ENCODE results near the gene PDLIM3.

Gene PDLIM3

GRCh38 chr4:185523862-185524261 lies 11.4 kb downstream of the PDLIM3 start:
- Histone ChIP-seq H3K4me1 (ENCODE audit: control insufficient read depth, low read depth, low read length) (no peaks in the 10 kb centered on the region), H2BK15ac (replicated peaks; ENCODE audit: low read depth) (no peak overlapping the region), H3K27me3 (ENCODE audit: insufficient read depth, low read length, poor library complexity) (no peaks in the 10 kb centered on the region), H3K4me3 (ENCODE audit: low read length) (no peak overlapping the region), H3K56ac (ENCODE audit: low read length) (no peak overlapping the region), H4K5ac (ENCODE audit: low read length) (no peak overlapping the region), H3K4ac (ENCODE audit: low read depth, low read length) (no peak overlapping the region), H3K79me2 (ENCODE audit: control insufficient read depth, insufficient read depth, low read length) (no peaks in the 10 kb centered on the region), H4K8ac (ENCODE audit: low read depth, low read length) (no peak overlapping the region), H3K36me3 (ENCODE audit: control insufficient read depth, insufficient read depth, low read length) (no peaks in the 10 kb centered on the region), H3K18ac (ENCODE audit: low read length) (no peak overlapping the region), H2AK5ac (ENCODE audit: low read length) (no peak overlapping the region), H2BK5ac (ENCODE audit: low read length) (no peak overlapping the region), H3K4me2 (ENCODE audit: low read length) (no peak overlapping the region), H3K79me1 (ENCODE audit: low read length) (no peaks in the 10 kb centered on the region), H2BK120ac (ENCODE audit: low read depth, low read length) (no peak overlapping the region), H3K9ac (ENCODE audit: low read length) (no peak overlapping the region), H3K23ac (ENCODE audit: low read length) (no peak overlapping the region), H3K27ac (ENCODE audit: low read depth, low read length) (no peak overlapping the region)
- DNase-seq, result no peak
- WGBS (ENCODE audit: extremely low coverage, insufficient coverage, low lambda C conversion rate), result no CpG with 5 or more reads among the region's 7 CpGs

- H3K36me3 ChIP-seq (ENCODE audit: control insufficient read depth, insufficient read depth, low read length), result no peaks in the 10 kb centered on the region
- H3K4me2 ChIP-seq (ENCODE audit: low read length), result no peak overlapping the region
- H2BK5ac ChIP-seq (ENCODE audit: low read length), result no peak overlapping the region
- WGBS (ENCODE audit: extremely low coverage, insufficient coverage, low lambda C conversion rate), result no CpG with 5 or more reads among the region's 2 CpGs
- no peak overlapping the region for H3K18ac ChIP-seq (ENCODE audit: low read length)
- no peaks in the 10 kb centered on the region for H3K79me2 ChIP-seq (ENCODE audit: control insufficient read depth, insufficient read depth, low read length)
- H2BK120ac ChIP-seq (ENCODE audit: low read depth, low read length), result no peak overlapping the region
- no peak overlapping the region for H2BK15ac ChIP-seq (replicated peaks; ENCODE audit: low read depth)
- H4K5ac ChIP-seq (ENCODE audit: low read length), result no peak overlapping the region
- H3K4me3 ChIP-seq (ENCODE audit: low read length), result no peak overlapping the region
- H3K79me1 ChIP-seq (ENCODE audit: low read length), result no peaks in the 10 kb centered on the region
- no peak overlapping the region for H3K56ac ChIP-seq (ENCODE audit: low read length)
- no peak overlapping the region for H3K4ac ChIP-seq (ENCODE audit: low read depth, low read length)
- H4K8ac ChIP-seq (ENCODE audit: low read depth, low read length), result no peak overlapping the region
- no peaks in the 10 kb centered on the region for H3K4me1 ChIP-seq (ENCODE audit: control insufficient read depth, low read depth, low read length)
- DNase-seq, result no peak
- no peak overlapping the region for H3K23ac ChIP-seq (ENCODE audit: low read length)
- no peak overlapping the region for H3K9ac ChIP-seq (ENCODE audit: low read length)
- no peak overlapping the region for H2AK5ac ChIP-seq (ENCODE audit: low read length)
- no peaks in the 10 kb centered on the region for H3K27me3 ChIP-seq (ENCODE audit: insufficient read depth, low read length, poor library complexity)
- H3K27ac ChIP-seq (ENCODE audit: low read depth, low read length), result no peak overlapping the region
Observed at GRCh38 chr4:185522451-185522850, 12.9 kb downstream of the PDLIM3 start.

GRCh38 chr4:185520119-185520518 lies 15.2 kb downstream of the PDLIM3 start:
- Histone ChIP-seq H2BK5ac (ENCODE audit: low read length) (no peak overlapping the region), H3K27ac (ENCODE audit: low read depth, low read length) (no peak overlapping the region), H3K27me3 (ENCODE audit: insufficient read depth, low read length, poor library complexity) (no peaks in the 10 kb centered on the region), H2BK120ac (ENCODE audit: low read depth, low read length) (no peak overlapping the region), H3K9ac (ENCODE audit: low read length) (no peak overlapping the region), H3K79me1 (ENCODE audit: low read length) (no peaks in the 10 kb centered on the region), H4K5ac (ENCODE audit: low read length) (no peak overlapping the region), H4K8ac (ENCODE audit: low read depth, low read length) (no peak overlapping the region), H3K79me2 (ENCODE audit: control insufficient read depth, insufficient read depth, low read length) (no peaks in the 10 kb centered on the region), H3K23ac (ENCODE audit: low read length) (no peak overlapping the region), H3K4me3 (ENCODE audit: low read length) (no peak overlapping the region), H3K4me1 (ENCODE audit: control insufficient read depth, low read depth, low read length) (no peaks in the 10 kb centered on the region), H3K18ac (ENCODE audit: low read length) (no peak overlapping the region), H2AK5ac (ENCODE audit: low read length) (no peak overlapping the region), H2BK15ac (replicated peaks; ENCODE audit: low read depth) (no peak overlapping the region), H3K4ac (ENCODE audit: low read depth, low read length) (no peak overlapping the region), H3K56ac (ENCODE audit: low read length) (no peak overlapping the region), H3K4me2 (ENCODE audit: low read length) (no peak overlapping the region), H3K36me3 (ENCODE audit: control insufficient read depth, insufficient read depth, low read length) (no peaks in the 10 kb centered on the region)
- no peak for DNase-seq
- WGBS (ENCODE audit: extremely low coverage, insufficient coverage, low lambda C conversion rate), result no CpG with 5 or more reads among the region's 4 CpGs

GRCh38 chr4:185518494-185518893 lies 16.8 kb downstream of the PDLIM3 start:
- no peaks in the 10 kb centered on the region for H3K4me1 ChIP-seq (ENCODE audit: control insufficient read depth, low read depth, low read length)
- no peak overlapping the region for H3K23ac ChIP-seq (ENCODE audit: low read length)
- H3K9ac ChIP-seq (ENCODE audit: low read length), result no peak overlapping the region
- no peak overlapping the region for H4K5ac ChIP-seq (ENCODE audit: low read length)
- no peak overlapping the region for H3K4me2 ChIP-seq (ENCODE audit: low read length)
- no peak for DNase-seq
- no peaks in the 10 kb centered on the region for H3K27me3 ChIP-seq (ENCODE audit: insufficient read depth, low read length, poor library complexity)
- H2BK15ac ChIP-seq (replicated peaks; ENCODE audit: low read depth), result no peak overlapping the region
- H3K36me3 ChIP-seq (ENCODE audit: control insufficient read depth, insufficient read depth, low read length), result no peaks in the 10 kb centered on the region
- no peak overlapping the region for H3K4me3 ChIP-seq (ENCODE audit: low read length)
- H3K27ac ChIP-seq (ENCODE audit: low read depth, low read length), result no peak overlapping the region
- H3K18ac ChIP-seq (ENCODE audit: low read length), result no peak overlapping the region
- no peak overlapping the region for H3K4ac ChIP-seq (ENCODE audit: low read depth, low read length)
- H2AK5ac ChIP-seq (ENCODE audit: low read length), result no peak overlapping the region
- H3K79me1 ChIP-seq (ENCODE audit: low read length), result no peaks in the 10 kb centered on the region
- H4K8ac ChIP-seq (ENCODE audit: low read depth, low read length), result no peak overlapping the region
- H2BK5ac ChIP-seq (ENCODE audit: low read length), result no peak overlapping the region
- H2BK120ac ChIP-seq (ENCODE audit: low read depth, low read length), result no peak overlapping the region
- no peak overlapping the region for H3K56ac ChIP-seq (ENCODE audit: low read length)
- H3K79me2 ChIP-seq (ENCODE audit: control insufficient read depth, insufficient read depth, low read length), result no peaks in the 10 kb centered on the region
- no CpG with 5 or more reads among the region's 1 CpG for WGBS (ENCODE audit: extremely low coverage, insufficient coverage, low lambda C conversion rate)

- Histone ChIP-seq H3K4me2 (ENCODE audit: low read length) (no peak overlapping the region), H2BK15ac (replicated peaks; ENCODE audit: low read depth) (no peak overlapping the region), H3K79me1 (ENCODE audit: low read length) (no peaks in the 10 kb centered on the region), H3K23ac (ENCODE audit: low read length) (no peak overlapping the region), H3K9ac (ENCODE audit: low read length) (no peak overlapping the region), H3K4me1 (ENCODE audit: control insufficient read depth, low read depth, low read length) (no peaks in the 10 kb centered on the region), H3K27ac (ENCODE audit: low read depth, low read length) (no peak overlapping the region), H3K36me3 (ENCODE audit: control insufficient read depth, insufficient read depth, low read length) (no peaks in the 10 kb centered on the region), H3K18ac (ENCODE audit: low read length) (no peak overlapping the region), H3K4ac (ENCODE audit: low read depth, low read length) (no peak overlapping the region), H2AK5ac (ENCODE audit: low read length) (no peak overlapping the region), H2BK5ac (ENCODE audit: low read length) (no peak overlapping the region), H4K8ac (ENCODE audit: low read depth, low read length) (no peak overlapping the region), H3K4me3 (ENCODE audit: low read length) (no peak overlapping the region), H3K27me3 (ENCODE audit: insufficient read depth, low read length, poor library complexity) (no peaks in the 10 kb centered on the region), H2BK120ac (ENCODE audit: low read depth, low read length) (no peak overlapping the region), H3K79me2 (ENCODE audit: control insufficient read depth, insufficient read depth, low read length) (no peaks in the 10 kb centered on the region), H4K5ac (ENCODE audit: low read length) (no peak overlapping the region), H3K56ac (ENCODE audit: low read length) (no peak overlapping the region)
- DNase-seq, result no peak
Observed at GRCh38 chr4:185518069-185518468, 17.2 kb downstream of the PDLIM3 start.

GRCh38 chr4:185515248-185515647 lies 20.1 kb downstream of the PDLIM3 start:
- H4K5ac ChIP-seq (ENCODE audit: low read length), result no peak overlapping the region
- no peak for DNase-seq
- no peak overlapping the region for H2BK120ac ChIP-seq (ENCODE audit: low read depth, low read length)
- no peak overlapping the region for H3K56ac ChIP-seq (ENCODE audit: low read length)
- no peak overlapping the region for H2BK15ac ChIP-seq (replicated peaks; ENCODE audit: low read depth)
- H3K4me3 ChIP-seq (ENCODE audit: low read length), result no peak overlapping the region
- H3K18ac ChIP-seq (ENCODE audit: low read length), result no peak overlapping the region
- H2BK5ac ChIP-seq (ENCODE audit: low read length), result no peak overlapping the region
- no peak overlapping the region for H3K23ac ChIP-seq (ENCODE audit: low read length)
- H3K27me3 ChIP-seq (ENCODE audit: insufficient read depth, low read length, poor library complexity), result no peaks in the 10 kb centered on the region
- H3K4me1 ChIP-seq (ENCODE audit: control insufficient read depth, low read depth, low read length), result no peaks in the 10 kb centered on the region
- no peaks in the 10 kb centered on the region for H3K36me3 ChIP-seq (ENCODE audit: control insufficient read depth, insufficient read depth, low read length)
- no peaks in the 10 kb centered on the region for H3K79me1 ChIP-seq (ENCODE audit: low read length)
- H3K4ac ChIP-seq (ENCODE audit: low read depth, low read length), result no peak overlapping the region
- H4K8ac ChIP-seq (ENCODE audit: low read depth, low read length), result no peak overlapping the region
- no peaks in the 10 kb centered on the region for H3K79me2 ChIP-seq (ENCODE audit: control insufficient read depth, insufficient read depth, low read length)
- H3K4me2 ChIP-seq (ENCODE audit: low read length), result no peak overlapping the region
- H3K9ac ChIP-seq (ENCODE audit: low read length), result no peak overlapping the region
- WGBS (ENCODE audit: extremely low coverage, insufficient coverage, low lambda C conversion rate), result no CpG with 5 or more reads among the region's 4 CpGs
- no peak overlapping the region for H3K27ac ChIP-seq (ENCODE audit: low read depth, low read length)
- H2AK5ac ChIP-seq (ENCODE audit: low read length), result no peak overlapping the region

Measured in mesendoderm (in vitro differentiated cells).